HG03045 (cell line): ENCODE results near the gene FBXL13.
"Not testable (repeated sequence)": the region's sequence is repeated elsewhere in the genome, so short reads cannot be mapped to it uniquely, and the experiment has no call there.

ENCODE experiments used
- ATAC-seq: cut with Tn5 transposase; IDR thresholded peaks from one replicate; pipeline ENCODE4 v1.9.1; 2021; ENCODE audit warnings: mild to moderate bottlenecking, moderate library complexity; ENCODE audit not compliant: unreplicated experiment

Gene FBXL13

DNA sequence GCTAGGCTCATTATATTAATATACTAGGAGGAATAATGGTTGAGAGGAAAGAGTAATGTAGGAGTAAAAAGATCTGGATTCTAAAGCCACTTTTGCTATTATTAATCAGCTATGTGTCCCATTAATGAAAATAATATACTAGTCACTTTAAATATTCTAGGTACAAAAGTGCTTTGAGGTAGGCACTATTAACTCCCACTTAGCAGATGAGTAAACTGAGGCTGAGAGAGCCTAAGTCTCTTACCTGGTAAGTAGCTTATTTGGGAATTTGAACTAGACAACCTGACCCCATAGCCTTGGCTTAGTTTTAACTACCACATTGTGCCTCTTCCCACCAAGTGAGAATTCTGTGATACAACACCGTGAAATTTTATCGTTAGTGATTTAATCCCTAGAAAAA lies 6.3 kb upstream of the FBXL13 start:
- no peak for ATAC-seq

DNA sequence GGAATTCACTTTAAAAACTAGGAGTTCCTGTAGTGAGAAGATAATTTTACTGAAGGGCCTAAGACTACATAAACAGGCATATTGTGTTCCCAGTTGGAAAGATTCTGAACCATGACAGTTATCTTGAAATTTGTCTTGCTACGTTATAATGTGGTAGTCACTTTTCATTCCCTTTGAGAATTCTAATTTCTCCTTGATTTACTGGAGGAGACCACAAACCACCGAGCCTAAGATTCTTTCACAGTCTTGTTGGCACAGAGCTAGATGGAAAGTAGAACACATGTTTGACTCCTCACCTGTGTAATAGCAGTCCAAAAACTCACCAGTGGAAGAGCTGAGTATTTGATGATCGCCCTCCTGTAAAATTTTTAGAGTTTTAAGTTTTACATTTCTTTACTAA lies 5.2 kb upstream of the FBXL13 start:
- ATAC-seq, result no peak

DNA sequence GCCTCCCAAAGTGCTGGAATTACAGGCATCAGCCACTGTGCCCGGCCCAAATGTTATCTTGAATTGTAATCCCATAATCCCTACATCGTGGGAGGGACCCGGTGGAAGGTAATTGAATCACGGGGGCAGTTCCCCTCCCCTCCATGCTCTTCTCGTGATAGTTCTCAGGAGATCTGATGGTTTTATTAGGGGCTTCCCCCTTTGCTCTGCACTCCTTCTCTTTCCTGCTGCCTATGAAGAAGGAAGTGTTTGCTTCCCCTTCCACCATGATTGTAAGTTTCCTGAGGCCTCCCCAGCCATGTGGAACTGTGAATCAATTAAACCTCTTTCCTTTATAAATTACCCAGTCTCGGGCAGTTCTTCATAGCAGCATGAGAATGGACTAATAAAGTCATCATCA lies 3.6 kb upstream of the FBXL13 start:
- not testable (repeated sequence) for ATAC-seq

DNA sequence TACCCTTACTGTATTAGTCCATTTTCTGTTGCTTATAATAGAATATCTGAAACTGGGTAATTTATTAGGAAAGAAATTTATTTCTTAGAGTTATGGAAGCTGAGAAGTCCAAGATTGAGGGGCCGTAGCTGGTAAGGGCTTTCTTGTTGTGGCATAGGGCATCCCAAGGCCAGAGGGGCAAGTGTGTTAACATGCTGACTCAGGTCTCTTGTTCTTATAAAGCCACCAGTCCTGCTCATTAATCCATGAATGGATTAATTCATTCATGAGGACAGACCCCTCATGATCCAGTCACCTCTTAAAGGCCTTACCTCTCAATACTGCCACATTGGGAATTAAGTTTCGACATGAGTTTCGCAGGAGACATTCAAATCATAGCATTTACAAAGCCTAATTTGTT lies 2.7 kb upstream of the FBXL13 start:
- no peak for ATAC-seq

DNA sequence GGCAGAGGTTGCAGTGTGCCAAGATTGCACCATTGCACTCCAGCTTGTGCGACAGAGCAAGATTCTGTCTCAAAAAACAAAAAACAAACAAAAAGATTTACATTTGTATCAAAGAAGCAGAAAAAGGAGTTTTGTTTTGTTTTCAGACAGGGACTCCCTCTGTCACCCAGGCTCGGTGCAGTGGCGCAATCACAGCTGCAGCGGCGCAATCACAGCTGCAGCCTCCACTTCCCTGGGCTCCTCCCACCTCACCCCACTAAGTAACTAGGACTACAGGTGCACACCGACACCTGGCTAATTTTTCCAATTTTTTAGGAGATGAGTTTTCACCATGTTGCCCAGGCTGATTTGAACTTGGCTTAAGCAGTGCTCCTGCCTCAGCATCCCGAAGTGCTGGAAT lies 2.2 kb upstream of the FBXL13 start:
- ATAC-seq, result no peak

DNA sequence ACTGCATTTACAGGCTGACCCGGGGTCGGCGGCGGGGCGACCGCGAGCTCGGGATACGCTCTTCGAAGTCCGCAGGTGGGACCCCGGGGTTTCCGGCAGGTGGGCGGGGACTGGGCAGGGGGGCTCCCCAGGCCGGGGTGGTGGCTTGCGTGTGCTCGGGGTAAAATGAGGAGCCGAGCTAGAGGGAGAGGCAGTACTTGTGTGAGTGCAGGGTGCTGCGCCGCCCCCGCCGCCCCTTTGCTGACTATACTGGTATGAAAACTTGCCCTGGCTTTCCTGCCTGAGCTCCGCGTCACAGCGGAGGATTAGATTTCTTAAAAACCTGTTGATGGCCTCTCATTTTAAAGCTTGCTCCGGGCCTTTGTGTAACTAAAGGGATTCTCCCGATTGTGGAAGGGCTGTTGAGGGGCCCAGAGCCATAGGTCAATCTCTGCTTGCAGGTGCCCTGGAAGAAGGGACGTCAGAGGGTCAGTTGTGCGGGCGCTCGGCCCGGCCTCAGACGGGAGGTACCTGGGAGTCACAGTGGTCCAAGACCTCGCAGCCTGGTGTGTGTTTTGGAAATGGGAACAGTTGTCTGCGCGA lies 832 bp upstream of the FBXL13 start:
- peak; percentile 56 for ATAC-seq

DNA sequence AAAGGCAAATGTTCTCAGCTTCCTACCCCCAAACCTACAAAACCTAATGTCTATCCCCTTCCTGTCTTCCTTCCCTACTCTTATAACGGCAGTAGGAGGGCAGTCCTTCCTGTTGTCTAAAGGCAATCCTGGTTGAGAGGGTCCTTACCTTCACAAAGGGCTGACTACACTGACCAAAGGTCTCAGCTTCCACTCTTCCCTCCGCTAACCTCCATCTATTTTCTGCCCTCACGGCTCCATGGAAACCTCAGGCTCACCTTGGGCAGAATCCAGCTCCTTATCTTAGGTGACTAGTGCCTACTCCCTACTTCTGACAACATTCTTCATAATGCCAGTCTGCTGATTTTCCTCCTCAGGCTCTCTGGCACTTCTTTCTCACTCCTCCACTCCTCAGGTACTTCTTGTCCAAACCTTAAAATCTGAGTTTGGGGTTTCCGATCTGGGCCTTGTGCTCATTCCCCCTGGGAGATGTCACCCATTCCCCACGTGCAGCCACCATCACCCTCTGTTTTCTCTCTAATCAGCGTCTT lies 542 bp downstream of the FBXL13 start:
- ATAC-seq, result no peak

DNA sequence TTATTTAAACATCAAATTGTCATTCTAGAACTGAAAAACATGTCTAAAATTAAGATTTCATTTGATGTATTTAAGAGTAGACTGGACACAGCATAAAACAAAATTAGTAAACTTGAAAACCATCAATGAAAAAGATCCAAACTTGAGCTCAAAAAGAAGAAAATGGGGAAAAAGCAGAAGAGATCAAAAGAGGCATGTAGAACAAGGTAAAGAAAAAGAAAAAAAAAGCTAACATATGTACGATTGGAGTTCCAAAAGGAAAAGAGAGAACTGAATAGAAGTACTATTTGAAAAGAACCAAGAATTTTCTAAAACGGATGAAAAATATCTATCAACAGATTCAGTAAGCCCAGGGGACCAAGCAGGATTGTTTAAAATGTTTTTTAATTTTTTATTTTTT lies 3.6 kb downstream of the FBXL13 start:
- ATAC-seq, result no peak

DNA sequence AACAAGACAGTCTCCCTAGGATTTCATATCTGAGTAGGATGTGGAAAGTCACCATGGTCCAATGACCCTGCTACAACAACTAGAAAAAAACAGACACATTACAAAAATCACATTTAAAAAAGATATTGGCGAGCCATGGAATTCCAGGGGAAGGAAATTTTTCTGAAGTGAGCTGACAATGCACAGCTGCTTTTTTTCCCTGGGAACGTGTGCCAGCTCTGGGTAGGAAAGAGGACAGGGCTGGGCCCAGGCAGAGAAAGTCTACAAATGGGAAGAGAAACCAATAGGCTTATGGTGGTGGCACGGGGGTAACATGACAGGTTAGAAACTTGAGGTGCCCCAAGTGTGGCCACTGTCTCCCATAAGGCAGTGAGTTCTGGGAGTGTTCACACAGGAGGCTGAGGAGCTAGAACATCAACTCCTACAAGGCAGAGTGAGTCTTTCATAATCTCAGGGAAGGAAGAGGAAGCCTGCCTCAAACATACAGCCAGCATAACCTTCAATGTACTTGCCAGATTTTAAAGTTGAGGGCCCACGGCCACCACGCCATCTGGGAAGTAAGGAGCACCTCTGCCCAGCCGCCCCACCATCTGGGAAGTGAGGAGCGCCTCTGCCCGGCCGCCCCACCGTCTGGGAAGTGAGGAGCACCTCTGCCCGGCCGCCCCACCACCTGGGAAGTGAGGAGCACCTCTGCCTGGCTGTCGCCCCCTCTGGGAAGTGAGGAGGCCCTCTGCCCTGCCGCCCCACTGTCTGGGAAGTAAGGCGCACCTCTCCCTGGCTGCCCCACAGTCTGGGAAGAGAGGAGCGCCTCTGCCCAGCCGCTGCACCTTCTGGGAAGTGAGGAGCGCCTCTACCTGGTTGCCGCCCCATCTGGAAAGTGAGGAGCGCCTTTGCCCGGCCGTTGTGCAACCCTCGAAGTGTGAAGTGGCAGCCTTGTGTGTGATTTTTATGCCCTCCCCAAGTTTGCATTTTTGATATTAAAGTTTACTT lies 5.9 kb downstream of the FBXL13 start:
- ATAC-seq, result no peak

DNA sequence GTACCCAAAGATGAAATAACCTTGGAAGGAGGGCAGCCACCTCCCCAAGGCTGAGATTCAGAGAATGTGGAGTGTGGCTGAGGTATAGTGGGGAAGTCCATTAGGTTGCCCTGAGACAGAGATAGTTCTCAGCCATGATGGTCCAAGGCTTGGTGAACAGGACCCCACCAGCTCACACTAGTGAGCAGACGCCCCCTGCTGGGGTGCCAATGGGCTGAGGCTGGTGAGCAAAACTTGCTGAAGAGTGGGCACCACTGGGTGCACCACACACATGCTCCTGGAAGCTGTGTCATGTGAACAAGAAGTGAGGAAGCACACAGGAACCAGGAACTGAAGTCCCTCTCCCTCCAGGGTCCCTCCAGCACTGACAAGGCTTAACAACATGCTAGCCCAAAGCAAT lies 8.9 kb downstream of the FBXL13 start:
- no peak for ATAC-seq

DNA sequence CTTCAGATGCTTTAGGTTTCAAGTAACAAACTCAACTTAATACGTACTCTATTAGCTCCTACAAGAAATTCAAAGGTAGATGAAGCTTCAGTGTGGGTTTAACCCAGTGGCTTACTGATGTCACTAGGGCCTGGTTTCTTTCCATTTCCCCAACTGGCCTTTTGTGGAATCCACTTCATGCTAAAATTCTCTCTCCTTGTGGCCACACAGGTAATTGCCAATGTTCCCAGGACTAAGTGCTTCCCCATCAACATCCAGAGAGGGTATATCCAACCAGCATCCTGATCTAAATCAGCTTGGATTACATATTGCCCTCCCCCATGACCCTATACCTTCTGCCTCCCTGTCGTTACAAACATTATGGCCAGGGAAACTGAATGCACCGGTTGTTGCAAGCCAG lies 10.7 kb downstream of the FBXL13 start:
- ATAC-seq, result no peak

DNA sequence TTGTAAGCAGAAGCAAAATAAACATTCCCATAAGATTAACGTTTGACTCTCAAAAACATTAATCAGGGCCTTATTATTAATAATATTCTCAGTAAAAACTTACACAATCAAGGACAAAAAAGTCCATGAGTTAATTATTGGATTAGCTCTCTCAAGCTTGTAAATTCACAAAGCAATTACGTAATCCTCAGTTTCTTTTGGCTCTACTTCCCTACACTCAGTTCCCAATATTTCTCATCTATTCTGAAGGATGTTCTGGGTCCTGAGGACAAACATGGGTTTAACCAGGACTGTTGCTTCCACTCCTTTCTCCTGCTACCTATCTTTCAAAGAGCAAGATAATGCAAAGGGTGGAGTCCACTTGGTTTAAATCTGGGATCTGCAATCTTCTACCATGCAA lies 15.1 kb downstream of the FBXL13 start:
- no peak for ATAC-seq

DNA sequence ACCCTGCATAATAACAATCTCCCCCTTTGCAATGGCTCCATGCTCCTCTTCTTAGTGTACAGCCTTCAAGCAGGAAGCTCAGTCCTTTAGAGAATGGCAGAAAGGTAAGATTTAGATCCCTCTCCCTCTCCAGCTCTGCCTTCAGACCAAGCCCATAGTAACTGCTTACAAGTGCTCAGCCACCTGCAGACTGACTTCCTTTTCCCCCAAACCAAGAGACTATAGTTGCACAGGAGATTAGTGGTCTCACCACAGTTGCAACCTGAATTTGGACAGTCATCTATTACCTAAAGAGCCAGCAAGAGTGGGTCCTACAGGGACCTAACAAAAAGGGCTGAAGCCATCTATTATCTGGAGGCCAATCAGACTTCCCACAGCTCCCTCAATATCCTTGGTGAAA lies 16.5 kb downstream of the FBXL13 start:
- ATAC-seq, result no peak

DNA sequence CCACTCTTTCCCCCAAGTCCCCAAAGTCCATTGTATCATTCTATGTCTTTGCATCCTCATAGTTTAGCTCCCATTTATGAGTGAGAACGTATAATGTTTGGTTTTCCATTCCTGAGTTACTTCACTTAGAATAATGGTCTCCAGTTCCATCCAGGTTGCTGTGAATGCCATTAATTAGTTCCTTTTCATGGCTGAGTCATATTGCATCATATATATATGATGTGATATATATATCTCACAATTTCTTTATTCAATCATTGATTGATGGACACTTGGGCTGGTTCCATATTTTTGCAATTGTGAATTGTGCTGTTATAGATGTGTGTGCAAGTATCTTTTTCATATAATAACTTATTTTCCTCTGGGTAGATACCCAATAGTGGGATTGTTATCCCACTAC lies 18.6 kb downstream of the FBXL13 start:
- ATAC-seq, result not testable (repeated sequence)

DNA sequence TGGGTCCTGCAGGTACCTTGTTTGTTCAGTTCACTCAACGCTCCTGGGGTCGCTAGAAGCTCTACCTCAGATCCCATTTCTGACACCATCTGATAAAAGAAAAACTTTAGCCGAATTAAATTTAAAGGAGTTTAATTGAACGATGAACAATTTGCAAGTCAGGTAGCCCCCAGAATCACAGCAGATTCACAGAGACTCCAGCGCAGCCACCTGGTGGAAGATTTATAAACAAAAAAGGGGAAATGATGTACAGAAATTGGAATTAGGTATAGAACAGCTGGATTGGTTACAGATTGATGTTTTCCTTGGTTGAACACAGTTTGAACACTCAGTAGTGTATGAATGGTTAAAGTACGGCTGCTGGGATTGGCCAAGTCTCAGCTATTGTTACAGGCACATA lies 23.1 kb downstream of the FBXL13 start:
- no peak for ATAC-seq

DNA sequence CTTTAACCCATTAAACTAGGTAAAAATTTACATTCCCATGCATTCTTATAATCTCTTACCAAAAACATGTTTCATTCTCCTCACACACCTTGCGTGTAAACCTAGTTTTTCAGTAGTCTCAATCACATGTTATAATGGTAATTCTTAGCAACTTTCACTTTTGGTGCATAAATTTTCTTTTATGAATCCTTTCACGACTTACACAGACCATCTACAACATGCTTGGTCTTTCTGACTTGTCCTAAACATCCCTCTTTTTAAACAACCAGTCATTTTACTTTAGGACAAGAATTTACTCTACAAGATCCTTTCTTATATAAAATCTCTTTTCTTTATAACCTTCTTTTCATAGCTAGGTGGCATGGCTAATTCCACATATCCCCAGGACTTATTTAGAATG lies 25.8 kb downstream of the FBXL13 start:
- no peak for ATAC-seq

DNA sequence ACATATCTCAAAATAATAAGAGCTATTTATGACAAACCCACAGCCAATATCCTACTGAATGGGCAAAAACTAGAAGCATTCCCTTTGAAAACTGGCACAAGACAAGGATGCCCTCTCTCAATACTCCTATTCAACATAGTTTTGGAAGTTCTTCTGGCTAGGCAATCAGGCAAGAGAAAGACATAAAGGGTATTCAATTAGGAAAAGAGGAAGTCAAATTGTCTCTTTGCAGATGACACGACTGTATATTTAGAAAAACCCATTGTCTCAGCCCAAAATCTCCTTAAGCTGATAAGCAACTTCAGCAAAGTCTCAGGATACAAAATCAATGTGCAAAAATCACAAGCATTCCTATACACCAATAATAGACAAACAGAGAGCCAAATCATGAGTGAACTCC lies 32.8 kb downstream of the FBXL13 start:
- not testable (repeated sequence) for ATAC-seq

DNA sequence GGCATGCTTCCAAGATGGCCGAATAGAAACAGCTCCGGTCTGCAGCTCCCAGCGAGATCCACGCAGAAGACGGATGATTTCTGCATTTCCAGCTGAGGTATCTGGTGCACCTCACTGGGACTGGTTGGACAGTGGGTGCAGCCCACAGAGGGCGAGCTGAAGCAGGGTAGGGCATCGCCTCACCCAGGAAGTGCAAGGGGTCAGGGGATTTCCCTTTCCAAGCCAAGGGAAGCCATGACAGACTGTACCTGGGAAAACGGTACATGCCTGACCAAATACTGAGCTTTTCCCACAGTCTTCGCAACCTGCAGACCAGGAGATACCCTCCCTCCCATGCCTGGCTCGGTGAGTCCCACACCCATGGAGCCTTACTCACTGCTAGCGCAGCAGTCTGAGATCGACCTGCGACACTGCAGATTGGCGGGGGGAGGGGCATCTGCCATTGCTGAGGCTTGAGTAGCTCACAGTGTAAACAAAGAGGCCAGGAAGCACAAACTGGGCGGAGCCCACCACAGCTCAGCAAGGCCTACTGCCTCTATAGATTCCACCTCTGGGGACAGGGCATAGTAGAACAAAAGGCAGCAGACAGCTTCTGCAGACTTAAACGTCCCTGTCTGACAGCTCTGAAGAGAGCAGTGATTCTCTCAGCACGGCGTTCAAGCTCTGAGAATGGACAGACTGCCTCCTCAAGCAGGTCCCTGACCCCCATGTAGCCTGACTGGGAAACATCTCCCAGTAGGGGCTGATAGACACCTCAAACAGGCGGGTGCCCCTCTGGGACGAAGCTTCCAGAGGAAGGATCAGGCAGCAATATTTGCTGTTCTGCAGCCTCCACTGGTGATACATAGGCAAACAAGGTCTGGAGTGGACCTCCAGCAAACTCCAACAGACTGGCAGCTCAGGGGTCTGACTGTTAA lies 36.5 kb downstream of the FBXL13 start:
- ATAC-seq, result not testable (repeated sequence)

DNA sequence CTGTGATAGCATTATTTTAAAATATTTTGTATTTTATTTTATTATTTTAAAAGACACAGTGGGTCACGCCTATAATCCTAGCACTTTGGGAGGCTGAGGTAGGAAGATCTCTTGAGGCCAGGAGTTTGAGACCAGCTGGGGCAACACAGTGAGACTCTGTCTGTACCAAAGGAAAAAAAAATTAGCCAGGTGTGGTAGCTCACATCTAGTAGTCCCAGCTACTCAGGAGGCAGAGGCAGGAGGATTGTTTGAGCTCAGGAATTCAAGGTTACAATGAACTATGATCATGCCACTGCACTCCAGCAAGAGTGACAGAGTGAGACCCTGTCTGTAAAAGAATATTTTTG lies 37.1 kb downstream of the FBXL13 start:
- ATAC-seq, result no peak

DNA sequence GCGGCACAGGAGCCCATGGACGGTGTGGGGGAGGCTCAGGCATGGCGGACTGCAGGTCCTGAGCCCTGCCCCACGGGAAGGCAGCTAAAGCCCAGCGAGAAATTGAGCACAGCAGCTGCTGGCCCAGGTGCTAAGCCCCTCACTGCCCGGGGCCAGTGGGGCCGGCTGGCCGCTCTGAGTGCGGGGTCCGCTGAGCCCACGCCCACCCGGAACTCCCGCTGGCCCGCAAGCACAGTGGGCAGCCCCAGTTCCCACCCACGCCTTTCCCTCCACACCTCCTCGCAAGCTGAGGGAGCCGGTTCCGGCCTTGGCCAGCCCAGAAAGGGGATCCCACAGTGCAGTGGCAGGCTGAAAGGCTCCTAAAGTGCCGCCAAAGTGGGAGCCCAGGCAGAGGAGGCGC lies 40.3 kb downstream of the FBXL13 start:
- ATAC-seq, result not testable (repeated sequence)

DNA sequence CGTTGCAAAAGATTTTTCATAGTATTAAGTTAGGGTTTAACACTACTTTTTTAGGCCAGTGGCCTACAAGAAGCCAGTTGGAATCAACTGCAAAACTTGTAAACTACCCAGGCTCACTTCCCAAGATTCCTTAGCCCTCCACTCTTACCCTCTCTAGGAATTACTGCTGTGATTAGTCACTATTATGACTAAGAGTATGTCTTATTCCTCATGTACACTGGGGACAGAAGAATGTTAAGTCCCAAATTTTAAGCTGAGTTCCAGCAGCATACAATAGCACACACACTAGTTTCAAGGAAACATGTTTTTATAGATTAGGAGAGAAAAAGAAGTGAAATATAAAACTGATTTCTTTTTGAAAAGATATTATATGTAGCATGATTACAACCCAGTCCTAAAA lies 42.8 kb downstream of the FBXL13 start:
- ATAC-seq, result no peak
